Measurements from ENCODE around the gene ATOSA.

- TF ChIP-seq RFX5 (IDR thresholded peaks at IDR 0.05; ENCODE audit: borderline replicate concordance, low read depth, low read length) (no peak), CTCF (IDR thresholded peaks at IDR 0.05; ENCODE audit: control extremely low read depth in 1 of 3, insufficient read depth in 1 of 3, low read depth in 1 of 3, low read length in 3 of 3) (no peak), HDAC6 (IDR thresholded peaks at IDR 0.05; ENCODE audit: low read depth, low read length) (no peak), ATF3 (IDR thresholded peaks at IDR 0.05; ENCODE audit: insufficient read depth, low read depth, low read length) (no peak), SAP30 (IDR thresholded peaks at IDR 0.05; ENCODE audit: insufficient read depth, insufficient replicate concordance, low read length) (no peak)
These were observed 42.7 kb downstream of the ATOSA start for GRCh38 chr15:52636459-52636858.

All from H1 (cell line).